ENCODE data around the gene CPT1A. TPM values are rescaled to one million over a fixed set of nuclear protein-coding genes. Genes with fewer than 3 reads are reported as not detected.
"Not testable (repeated sequence)": the region's sequence is repeated elsewhere in the genome, so short reads cannot be mapped to it uniquely, and the experiment has no call there.

The CPT1A gene
- total RNA-seq = 28.7 and 39.7 TPM in 2 replicates

DNA sequence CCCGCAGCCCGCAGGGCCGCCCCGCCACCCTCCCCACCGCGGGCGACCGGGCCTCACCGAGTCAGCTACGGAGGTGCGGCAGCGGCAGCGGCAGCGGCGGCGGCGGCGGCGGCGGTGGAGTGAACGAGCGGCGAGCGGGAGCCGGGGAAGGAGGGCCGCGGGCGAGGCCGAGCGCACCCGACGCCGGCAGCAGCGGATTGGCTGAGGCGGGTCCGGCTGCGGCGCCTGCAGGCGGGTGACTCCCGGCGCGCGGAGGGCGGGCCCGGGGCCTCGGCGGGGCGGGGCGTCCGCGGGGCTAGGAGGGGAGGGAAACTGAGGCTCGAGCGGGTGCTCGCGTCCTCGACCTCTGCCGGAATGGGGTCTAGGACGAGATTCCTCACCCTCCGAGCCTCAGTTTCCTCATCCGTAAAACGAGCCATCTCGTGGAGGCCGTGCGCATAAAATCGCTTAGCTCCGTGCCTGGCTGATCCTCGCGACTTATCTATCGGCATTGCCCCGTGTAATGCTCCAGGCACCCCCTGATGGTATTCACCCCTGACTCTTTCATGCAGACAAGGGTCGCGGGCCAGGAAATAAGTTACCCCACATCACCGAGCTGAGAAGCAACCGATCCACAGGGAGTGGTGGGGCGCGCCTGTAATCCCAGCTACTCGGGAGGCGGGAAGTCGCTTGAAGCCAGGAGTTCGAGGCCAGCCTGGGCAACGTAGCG, at the start of gene CPT1A:
Gene CPT1A, minus strand, starts transcription at position 199 of the 709 bp plus-strand sequence. CDS start 26,442 bp downstream, outside the sequence.
- peak within 1 kb of the TSS; percentile 86 for H3K4me3 ChIP-seq (ENCODE audit: low read depth, low read length)
- peak; percentile 76 for DNase-seq (ENCODE audit: low read depth)
- TF ChIP-seq, protein P1, sequence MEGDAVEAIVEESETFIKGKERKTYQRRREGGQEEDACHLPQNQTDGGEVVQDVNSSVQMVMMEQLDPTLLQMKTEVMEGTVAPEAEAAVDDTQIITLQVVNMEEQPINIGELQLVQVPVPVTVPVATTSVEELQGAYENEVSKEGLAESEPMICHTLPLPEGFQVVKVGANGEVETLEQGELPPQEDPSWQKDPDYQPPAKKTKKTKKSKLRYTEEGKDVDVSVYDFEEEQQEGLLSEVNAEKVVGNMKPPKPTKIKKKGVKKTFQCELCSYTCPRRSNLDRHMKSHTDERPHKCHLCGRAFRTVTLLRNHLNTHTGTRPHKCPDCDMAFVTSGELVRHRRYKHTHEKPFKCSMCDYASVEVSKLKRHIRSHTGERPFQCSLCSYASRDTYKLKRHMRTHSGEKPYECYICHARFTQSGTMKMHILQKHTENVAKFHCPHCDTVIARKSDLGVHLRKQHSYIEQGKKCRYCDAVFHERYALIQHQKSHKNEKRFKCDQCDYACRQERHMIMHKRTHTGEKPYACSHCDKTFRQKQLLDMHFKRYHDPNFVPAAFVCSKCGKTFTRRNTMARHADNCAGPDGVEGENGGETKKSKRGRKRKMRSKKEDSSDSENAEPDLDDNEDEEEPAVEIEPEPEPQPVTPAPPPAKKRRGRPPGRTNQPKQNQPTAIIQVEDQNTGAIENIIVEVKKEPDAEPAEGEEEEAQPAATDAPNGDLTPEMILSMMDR (IDR thresholded peaks at IDR 0.05; ENCODE audit: insufficient read depth, low read depth, low read length) = no peak

DNA sequence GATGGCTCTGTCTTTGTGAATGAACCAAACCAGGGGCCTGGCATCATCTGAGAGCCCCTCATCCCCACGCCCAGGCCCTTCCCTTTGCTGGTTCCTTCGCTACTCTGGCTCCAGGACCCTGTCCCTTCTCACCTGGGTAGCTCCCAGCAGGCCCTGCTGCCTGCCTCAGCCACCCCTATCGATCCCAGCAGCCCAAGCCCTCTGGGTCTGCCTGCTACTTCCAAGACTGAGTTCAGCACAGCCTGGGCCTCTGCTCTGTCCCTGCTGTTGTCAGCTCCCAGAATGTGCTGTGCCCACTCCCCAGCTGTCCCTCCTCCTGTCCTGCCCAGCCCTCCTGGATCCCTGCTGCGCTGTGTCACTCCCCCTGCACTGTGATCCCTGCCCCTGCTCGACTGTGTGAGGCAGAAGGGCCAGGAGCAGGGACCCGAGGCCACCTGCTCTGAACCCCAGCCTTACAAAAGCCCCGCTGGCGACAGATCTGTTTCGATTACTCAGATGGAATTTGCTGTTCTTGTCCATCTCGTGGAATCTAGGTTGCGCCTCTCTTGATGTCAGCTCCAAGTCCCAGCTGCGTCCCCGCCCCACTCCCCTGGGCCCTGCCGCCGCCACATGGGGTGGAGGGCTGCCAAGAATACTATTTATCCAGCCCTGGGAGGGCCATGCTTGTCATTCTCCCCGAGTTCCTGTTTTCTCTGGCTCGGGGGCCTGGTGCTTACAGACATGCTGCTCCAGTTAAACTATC, 48.9 kb upstream of the CPT1A start:
- TF ChIP-seq, protein P1 (IDR thresholded peaks at IDR 0.05; ENCODE audit: insufficient read depth, low read depth, low read length) = no peak
- H3K4me3 ChIP-seq (ENCODE audit: low read depth, low read length) = no peak overlapping the region
- peak; percentile 91 for DNase-seq (ENCODE audit: low read depth)

DNA sequence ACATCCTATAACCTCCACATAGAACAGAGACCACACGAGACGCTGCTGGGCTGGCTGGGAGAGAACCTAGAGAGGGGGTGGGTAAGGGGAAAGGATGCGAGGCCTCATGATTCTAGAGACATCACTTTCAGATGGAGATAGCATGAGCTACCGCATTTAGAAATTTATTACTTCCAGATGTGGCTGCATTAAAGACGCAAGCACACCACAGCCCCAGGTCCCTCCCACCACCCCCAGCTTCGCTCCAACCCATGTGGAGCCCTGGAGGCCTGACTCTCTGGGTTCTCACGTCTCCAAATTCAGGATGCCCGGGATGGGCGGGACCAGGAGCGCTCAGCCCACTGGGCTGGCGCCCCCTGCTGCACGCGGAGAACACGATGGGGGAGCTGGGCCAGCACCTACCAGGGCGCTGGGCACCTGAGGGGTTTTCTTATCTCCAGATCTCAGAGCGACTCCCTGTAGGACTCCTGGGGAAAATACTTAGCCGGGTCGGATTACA, 48.3 kb upstream of the CPT1A start:
- TF ChIP-seq, protein P1 (IDR thresholded peaks at IDR 0.05; ENCODE audit: insufficient read depth, low read depth, low read length) = peak; percentile 73
- DNase-seq (ENCODE audit: low read depth) = peak; percentile 96
- no peak overlapping the region for H3K4me3 ChIP-seq (ENCODE audit: low read depth, low read length)

DNA sequence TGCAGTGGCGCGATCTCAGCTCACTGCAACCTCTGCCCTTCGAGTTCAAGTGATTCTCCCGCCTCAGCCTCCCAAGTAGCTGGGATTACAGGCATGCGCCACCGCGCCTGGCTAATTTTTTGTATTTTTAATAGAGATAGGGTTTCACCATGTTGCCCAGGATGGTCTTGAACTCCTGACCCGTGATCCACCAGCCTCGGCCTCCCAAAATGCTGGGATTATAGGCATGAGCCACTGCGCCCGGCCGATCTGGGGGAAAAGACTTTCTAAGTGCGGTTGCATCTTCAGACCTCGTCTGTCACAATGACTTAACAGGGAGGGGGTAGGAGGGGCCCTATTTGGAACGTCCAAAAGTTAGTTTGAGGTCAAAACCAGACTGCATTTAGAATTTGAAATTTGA, 43.1 kb upstream of the CPT1A start:
- not testable (repeated sequence) for DNase-seq (ENCODE audit: low read depth); H3K4me3 ChIP-seq (ENCODE audit: low read depth, low read length)

DNA sequence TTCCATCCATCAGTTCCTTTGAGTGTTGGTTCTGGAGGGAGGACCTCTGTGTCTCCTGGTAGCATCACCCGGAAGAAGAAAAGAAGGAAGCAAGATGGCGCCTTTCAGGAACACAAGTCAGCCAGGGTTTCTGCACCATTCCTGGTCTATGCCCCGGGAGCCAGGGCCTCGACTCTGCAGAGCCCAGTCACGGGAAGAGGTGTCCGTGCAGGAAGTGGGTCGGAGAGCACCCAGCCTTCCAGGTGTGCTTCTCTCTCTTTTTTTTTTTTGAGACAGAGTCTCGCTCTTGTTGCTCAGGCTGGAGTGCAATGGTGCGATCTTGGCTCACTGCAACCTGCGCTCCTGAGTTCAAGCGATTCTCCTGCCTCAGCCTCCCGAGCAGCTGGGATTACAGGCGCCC, 40.7 kb upstream of the CPT1A start:
- DNase-seq (ENCODE audit: low read depth) = no peak
- no peak overlapping the region for H3K4me3 ChIP-seq (ENCODE audit: low read depth, low read length)
- TF ChIP-seq, protein P1 (IDR thresholded peaks at IDR 0.05; ENCODE audit: insufficient read depth, low read depth, low read length) = no peak

DNA sequence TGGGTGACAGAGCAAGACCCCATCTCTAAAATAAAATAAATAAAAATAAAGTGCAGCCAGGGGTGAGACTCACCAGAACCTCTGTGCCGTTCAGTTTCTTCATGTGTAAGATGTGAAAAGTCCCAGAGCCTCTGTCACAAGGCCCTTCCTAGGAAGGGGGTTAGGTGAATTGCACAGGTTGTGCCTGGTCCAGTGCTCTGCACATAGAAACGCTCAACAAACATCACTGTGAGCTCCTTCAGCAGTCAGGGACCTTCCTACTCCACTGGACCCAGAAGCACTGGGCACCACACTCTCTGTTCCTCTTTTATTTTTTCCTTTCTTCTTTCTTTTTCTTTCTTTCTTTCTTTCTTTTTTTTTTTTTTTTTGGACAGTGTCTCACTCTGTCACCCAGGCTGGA, 39.6 kb upstream of the CPT1A start:
- TF ChIP-seq, protein P1 (IDR thresholded peaks at IDR 0.05; ENCODE audit: insufficient read depth, low read depth, low read length) = no peak
- DNase-seq (ENCODE audit: low read depth) = no peak
- H3K4me3 ChIP-seq (ENCODE audit: low read depth, low read length) = no peak overlapping the region

DNA sequence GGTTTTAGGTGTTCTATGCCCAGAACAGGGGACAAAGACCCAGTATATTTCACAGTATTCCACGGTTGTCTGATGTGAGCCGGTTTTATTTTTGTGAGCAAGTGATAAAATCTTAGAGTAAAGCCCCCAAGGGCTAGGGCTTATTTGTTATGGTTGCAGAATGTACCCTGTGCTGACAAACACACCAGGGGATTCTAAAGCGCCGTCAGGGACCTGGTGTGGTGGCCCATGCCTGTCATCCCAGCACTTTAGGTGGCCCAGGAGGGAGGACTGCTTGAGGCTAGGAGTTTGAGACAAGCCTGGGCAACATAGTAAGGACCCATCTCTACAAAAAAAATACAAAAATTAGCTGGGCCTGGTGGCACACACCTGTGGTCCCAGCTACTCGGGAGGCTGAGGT, 39.1 kb upstream of the CPT1A start:
- no peak for DNase-seq (ENCODE audit: low read depth)
- TF ChIP-seq, protein P1 (IDR thresholded peaks at IDR 0.05; ENCODE audit: insufficient read depth, low read depth, low read length) = no peak
- no peak overlapping the region for H3K4me3 ChIP-seq (ENCODE audit: low read depth, low read length)

Measured in fibroblast of villous mesenchyme (primary cell).